GM18861 (cell line): ENCODE measurements around the gene HOXA9.

Source experiments
- ATAC-seq: cut with Tn5 transposase; IDR thresholded peaks from one replicate; pipeline ENCODE4 v1.9.1; 2021; ENCODE audit not compliant: unreplicated experiment

Gene HOXA9

DNA sequence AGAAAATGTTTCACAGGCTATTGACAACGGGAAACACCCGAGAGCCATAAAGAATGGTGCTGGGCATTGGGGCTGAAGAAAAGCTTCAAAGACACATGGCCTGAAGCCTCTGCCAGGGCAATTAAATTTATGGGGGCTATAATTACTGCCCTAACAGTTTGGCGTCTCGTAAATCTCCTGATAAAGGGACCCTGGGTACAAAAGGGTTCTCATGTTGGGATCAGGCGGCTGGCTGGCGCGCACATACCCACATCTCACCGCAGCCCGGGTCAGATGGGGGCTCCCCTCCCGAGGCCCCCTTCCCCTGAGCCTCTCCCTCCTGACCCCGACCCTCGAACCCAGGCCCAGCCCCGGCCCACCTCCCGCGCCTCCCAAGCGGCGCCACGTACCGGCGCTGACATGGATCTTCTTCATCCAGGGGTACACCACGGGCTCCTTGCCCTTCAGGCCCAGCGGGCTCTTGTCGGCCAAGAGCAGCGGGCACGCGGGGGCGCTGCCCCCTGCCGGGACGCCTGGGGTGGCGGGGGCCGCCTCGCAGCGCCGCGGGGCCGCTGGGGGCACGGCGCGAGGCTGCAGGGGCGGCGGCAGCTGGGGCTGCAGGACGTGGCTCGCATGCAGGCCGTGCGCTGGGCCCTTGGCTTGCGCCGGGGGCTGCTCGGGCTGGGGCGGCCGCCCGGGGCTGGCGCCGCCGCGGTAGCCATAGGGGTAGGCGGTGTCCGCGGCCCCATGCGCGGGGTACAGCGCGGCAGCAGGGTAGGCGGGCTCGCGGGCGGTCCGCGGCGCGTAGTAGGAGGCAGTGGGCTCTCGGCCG, 35.4 kb downstream of the HOXA9 start:
- no peak for ATAC-seq

DNA sequence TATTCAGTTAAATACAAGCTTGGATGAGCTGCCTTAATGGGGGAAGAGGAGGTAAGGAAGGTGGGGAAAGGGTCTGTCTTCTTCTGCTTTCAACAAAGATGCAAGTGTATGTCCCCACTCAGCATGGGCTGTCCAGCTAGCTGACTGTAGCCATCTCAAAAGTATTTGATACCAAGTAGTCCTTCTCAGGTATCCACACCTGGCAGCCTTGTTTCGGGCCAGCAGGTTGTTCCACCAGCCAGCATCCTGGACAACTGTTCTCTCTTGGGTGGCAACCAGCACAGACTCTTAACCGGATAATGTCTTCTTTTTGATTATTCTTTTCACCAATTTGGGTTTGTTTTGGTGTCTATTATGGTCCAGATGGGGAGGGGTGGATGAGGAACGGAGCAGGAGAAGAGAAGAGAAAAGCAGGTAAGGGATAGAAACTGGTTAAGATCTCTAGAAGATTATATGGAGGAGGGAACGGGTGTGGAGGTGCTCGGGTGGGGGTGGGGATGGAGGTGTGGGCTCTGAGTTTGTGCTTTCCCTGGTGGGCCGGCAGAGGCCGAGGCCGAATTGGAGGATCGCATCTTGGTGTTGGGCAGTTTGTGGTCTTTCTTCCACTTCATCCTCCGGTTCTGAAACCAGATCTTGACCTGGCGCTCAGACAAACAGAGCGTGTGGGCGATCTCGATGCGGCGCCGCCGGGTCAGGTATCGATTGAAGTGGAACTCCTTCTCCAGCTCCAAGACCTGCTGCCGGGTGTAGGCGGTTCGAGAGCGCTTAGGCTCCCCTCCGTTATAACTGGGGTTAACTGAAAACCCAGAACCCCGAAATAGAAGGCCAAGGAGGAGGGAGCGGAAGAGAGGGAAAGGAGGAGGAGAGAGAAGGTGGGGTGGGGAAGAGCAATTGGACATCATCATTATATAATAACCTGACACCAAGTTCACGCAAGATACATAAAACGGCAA, 36.3 kb downstream of the HOXA9 start:
- ATAC-seq, result no peak

DNA sequence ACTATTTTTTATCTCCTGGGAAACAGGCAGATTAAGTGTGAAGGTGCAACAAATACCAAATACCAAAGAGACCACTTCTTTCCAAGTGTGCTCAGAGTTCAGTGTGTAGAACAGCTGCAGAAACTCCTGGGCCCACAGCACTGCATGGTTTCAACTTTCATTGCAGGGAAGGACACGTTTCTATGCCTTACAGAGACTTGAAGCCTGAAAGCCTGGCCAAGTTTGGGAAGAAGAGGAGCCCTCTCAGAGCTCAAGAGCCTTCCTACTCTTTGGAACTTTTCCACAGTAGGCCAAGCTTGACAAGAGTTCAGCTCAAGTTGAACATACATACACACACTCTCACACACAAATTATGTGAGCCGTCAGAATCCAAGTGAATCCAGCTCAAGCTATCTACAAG, 37.3 kb downstream of the HOXA9 start:
- ATAC-seq, result no peak

DNA sequence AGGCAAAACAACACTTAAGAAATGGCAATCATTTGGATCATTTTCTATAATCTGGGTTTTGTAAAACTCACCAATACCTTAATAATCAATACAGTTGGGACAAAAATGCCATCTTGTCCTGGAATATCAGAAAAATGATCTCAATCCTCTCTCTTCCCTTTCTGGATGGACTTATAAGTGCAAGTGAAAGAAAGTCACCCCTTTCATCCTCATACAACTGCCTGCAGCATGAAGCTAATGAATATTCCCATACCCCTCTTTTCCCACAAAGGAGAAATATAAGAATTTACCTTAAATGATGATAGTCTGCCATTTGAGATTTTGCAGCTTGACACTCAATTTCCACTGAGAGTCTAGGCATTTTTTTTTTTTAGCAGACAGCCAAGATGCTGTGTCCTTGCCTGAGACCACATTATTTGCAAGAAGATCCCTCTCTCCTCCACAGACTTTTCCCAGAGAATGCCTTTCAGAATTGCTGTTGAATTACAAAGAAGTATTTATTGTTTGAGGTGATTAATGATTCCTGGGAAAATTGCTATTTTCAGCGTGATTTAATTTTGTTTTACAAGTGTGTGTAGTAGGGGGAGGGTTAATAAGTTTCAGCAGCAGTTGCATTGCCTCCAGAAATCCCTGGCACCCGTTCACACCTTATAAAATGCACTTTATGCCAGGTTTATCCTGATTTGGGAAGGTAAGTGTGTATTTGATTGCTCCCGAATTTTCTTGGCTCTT, 38.6 kb downstream of the HOXA9 start:
- no peak for ATAC-seq

DNA sequence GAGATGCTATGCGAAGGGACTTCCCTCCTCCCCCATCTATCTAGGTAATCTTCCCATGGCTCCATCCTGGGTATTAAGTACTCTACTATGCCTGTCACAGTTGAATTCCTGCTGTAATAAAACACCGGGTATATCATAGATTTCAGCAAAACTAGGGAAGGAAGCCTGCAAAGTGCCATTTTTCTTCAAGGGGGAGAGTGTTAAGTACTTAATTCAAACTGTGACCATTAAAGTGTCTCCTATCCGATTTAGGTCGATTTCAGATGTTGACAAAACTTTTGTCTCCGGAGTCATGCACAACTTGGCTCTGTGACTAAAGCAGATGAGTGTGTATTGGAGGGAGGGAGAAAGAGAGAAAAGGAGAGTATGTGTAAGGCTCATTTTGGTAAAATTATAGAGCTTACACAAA, 39.3 kb downstream of the HOXA9 start:
- no peak for ATAC-seq

DNA sequence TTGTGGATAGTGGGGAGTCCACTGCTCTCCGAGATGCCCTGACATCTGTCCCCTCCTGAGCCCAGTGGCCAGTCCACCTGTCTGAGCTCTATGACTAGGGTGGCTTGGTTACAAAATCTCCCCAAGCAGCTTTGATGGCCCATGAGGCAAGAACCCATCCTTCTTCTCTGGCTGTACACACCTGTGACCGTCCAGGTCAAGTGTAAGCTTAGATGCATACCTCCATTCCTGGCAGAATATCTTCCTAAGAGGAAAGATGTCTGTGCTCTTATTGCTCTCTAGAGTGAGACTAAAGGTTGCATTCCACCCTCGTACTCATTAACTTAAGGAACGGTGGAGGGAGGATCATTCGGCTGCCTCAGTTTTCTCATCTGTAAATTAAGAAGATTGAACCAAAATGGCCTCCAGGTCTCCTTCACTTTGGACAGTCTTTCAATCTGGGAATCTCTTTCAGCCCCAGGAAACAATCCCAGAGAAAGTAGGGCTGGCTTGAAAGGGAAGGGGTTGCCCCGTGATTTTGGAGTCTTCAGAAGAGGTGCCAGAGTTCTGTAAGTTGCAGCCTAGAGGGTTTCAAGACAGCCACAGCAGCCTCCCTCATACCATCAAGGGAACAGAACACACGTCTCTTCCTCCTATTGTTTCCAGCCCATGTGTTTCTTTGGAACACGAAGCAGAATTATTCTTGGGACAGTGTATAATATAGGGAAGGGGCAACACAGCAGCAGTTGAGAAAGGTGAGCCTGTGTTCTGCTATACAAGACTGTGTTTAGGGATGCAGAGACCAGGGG, 40.2 kb downstream of the HOXA9 start:
- ATAC-seq, result no peak

DNA sequence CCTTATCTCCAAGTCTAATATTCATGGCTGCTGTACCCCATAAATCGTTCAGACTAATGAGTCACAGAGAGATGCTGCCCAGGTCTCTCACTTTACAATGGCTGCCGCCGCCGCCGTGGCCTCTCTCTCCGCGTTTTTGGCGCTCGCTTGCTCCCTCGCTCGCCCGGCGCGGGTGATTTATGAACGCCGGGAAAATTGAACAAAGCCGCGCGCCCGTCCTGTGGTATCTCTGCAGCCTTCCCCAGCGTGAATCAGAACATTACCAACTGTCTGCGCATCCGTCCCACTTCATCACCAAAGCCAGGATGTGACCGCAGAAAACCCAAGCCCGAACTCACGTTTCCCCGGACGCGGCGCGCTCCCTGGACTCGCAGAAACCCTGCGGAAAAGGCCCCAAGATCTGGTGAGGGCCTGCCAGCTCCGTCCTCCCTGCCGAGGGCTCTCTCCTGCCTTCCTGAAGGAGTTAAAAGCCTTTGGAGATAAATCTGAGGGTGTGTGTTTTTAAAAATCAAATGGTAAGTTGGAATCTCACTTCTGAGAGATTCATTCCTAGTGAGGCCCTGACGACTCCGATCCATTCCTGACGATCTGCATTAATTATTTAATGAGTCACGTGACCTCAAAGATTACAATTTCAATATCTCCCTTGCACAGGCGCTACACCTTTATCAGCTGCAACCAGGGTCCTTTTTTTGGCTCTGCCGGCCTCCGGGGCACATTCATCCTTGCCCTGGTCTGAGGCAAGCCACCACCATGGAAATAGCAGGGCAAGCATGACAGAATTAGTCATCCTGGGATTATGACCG, 41.0 kb downstream of the HOXA9 start:
- no peak for ATAC-seq

DNA sequence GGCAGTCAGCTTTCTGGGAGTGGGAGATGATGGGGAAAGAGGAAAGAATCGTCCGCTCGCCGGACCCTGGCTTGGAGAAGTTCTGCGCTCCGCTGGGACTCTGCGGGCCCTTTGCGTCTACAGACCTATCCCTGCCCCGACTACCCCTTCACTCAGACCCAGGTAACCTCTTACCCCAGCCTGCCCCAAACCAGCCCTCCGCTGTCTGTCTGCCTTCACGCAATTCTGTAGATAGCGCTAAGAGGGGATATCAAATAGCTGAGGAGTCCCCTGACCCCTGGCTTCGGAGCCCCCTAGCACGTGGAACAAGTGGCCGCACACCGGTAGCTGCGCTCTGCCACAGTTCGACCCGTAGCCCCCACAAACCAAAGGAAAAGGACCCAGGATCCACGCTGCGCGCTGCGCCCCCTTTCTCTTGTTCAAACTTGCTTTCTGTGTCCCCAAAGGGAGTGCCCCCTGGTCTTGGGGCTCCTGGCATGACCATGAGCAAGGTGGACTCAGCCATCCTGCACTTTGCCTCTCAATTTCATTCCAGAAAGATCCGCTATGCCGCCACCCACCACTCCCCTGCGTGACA, 41.8 kb downstream of the HOXA9 start:
- no peak for ATAC-seq

DNA sequence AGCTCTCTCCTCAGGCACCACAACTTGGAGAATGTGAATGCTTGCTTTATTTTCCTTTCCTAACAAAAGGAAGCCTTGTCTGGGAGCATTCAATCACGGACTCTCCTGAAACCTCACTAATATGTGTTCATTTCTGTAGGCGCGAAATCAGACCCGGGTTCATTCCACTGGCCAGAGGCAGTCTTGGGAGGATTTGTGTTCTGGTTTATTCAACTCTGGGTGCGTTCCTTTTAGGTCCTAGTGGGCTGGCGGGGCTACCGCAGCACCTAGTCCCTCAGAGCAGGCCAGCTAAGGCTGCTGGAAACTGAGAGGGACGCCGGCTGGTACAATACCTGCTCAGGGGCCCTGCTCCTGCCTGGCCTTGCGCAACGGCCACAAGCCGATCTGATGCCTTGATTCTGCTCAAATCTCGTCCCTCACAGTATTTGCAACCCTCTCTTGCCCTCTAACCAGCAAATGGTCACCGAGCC, 42.3 kb downstream of the HOXA9 start:
- ATAC-seq, result no peak

DNA sequence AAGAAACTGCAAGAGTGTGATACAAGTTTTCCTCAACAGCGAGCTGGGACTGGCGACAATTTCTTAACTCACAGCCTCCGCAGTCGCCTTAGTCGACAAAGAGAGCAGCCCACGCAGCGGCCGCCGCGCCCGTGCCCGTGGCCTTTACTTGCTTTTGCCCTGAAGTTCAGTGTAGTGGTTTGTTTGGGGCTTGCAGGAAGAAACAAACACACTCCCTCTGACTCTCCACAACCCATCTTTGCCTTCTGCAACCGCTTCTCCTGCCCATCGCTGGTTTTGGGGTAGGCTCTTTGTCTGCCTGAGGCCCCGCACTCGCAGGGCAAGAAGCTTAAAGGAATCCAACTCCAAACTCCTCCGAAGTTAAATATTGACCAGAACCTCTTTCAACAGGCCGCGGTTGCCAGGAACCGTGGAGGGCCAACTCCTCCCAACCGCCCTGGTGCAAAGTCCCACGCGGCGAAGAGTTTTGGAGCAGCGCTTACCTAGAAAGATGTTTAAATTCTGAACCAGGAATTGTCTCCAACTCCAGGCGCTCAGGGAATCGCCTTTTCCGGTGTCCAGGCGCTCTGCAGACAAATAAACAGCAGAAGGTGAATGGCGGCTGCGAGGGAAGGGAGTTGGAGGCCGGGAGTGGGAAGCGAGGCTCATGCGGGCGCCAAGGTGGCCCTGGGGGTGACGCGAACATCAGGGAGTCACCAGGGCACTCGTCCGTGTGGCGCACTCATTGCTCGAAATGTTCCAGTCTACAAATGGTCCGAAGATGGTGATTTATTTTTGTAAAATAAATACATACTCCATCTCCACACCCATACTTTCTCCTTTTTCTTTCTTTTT, 43.0 kb downstream of the HOXA9 start:
- ATAC-seq, result no peak

DNA sequence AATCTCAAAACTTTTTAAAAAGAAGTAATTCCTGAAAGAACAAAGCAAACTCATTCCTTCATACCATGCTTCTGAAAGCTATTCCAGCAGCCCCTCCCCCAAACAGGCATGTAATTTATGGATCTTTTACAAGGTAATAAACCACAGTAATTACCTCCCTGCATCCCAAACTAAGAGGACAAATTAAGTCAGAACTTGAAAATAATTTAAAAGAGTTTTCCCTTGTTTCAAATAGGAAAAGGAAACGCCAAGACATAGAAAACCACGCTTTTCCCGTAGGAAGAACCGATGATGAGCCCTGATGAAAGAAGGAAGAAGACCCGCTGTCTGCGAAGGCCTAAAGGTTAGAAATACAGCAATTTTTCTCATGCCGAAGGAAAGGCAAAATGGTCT, 43.7 kb downstream of the HOXA9 start:
- ATAC-seq, result no peak

DNA sequence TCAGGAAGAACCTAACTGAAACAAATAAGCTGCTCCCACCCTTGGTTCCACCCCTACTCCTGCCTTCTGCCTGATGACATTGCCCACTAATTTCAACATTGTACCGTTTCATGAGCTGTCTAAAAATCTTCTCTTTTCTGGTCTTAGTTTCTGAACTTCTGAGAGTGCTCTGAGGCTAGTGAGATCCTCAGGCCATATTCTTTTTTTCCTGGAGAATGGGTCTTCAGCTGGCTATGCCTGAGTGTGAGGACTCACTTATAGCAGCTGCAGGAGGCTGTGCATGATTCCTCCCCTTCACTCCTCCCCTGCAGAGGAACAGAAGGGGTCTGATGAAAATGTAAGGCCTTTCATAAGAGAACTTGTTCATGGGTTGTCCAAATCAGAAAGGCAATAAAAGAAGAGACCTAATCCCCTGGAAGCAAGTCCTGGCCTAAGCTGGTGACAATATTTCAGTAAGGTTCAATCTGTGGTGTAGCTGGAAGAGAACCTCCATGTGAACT, 45.9 kb downstream of the HOXA9 start:
- ATAC-seq, result no peak

DNA sequence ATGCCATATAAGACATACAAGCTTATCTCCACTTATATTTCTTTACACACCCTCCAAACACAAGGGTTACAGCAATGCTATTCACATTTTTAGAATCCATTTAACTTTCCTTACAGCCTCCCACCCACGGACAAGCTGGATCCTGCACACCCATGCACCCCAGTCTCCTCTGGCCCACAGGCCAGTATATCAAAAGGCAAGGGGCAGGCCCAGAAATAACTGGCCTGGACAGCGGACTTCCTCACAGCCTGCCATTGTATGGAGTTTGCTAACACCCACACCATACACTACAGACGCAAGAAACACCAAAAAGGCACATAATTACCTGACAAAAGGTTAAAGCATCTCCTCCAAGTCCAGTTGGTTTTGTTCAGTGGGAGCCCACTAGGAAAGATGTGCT, 46.8 kb downstream of the HOXA9 start:
- no peak for ATAC-seq

DNA sequence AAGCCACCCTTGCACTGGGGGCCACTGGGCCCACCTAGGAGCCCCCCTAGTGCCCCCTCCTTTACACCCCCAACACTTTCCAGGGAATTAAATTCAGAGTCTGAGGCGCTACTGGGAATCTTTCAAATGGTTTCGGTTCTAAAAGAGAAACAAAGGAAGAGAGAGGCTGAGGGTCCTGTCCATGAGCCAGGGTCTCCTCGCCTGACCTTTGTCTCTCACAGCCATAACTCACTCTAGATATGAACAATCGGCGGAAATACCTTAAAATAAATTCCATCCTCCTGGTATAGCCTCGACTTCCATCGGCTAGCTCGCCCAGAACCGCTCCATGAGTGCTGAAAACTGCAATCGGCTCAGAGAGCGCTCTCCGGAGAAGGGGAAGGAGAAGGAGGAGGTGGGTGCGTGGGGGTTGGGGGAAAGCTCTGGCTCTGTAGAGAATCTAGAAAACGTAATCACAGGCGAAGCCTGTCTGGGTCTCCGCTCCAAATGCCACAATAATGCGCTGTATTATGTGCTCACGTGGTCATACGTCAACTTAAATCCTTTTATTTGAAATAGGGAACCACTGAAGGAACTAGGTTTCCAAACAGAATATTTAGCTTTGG, 47.3 kb downstream of the HOXA9 start:
- ATAC-seq, result no peak

DNA sequence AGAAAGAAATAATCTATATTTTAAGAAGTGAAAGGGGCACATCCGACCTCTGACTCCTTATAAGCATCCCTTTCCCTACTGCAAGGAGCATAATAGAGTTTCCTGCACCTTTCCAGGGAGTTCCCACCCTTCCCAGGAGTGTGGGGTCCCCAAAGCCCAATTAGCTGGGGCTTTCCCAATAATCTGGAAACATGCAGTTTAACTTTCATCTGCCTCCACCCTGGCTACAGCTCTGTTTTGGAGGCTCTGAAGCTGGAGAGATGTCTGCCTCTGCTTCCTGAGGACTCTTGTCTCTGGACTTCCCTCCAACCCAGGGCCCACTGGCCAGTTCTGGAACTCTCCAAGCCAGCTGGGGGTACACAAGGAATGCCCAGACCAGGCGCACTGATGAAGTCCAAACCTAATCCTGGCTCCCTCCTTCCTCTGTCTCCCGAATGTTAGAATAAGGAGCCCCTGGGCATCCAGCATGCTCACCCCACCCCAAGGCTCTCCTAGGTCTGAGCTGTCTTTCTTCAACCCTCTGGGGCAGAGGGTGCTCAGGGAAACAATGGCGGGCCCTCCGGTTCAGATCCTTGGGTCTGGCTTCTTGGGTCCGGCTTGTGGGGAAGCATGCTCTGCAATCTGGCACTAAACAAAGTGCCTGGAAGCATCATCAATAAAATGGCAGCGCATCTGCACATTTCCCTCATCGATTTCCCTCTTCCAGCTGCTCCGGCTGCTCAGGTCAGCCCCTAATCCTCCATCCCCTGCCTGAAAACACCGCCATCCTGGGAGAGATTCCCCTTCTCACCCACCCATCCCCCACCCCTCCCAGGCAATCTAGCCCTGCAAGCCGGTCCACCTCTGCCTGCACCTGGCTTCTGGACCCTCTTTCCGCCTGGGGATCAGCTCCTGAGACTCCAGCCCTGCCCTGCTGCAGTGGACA, 48.1 kb downstream of the HOXA9 start:
- no peak for ATAC-seq

DNA sequence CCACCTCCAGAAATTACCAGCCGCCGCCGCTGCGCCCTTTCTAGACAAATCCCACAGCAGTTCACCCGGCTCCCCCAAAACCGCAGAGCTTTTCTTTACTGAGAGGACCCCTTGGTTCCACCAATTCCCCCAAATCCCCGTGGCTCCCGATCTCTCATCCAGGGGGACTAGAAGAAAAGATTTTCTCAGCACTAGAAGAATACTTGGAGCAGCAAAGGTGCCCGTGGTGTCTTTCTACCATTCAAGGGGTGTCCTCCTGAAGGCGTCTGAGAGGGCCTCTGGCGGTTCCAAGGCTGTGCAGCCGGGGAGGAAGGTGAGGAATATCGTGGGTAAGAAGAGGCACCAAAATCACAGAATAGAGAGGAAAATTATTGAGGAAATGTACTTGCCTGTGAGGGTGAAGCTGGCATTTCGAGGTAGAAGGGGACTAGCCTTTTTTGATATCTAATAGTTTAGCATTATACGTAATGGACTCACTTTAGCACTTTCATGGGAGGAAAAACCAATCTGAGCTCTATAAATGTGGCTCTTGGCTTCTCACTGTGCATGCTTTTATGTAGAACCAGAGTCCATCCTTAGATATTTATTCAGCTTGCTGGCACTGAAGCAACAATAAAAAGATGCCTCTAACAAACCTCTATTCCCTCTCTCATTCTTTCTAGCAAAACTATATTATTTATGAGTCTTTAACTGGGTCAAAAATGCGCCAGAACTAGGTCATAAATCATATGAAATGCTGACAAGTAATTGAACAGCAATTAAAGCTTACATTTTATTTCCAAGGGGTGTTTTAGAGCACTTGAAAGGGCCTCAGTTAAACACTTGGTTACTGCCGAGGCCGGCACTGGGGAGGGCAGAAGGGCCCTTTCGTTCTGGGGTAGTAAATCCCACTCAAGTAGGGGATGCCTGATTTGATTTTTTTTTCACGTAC, 49.0 kb downstream of the HOXA9 start:
- ATAC-seq, result no peak
